WTC11 (cell line): ENCODE results near the gene LSM7. TPM values are rescaled to one million over a fixed set of nuclear protein-coding genes. Genes with fewer than 3 reads are reported as not detected.

Experiments
- ATAC-seq: fragments of 200-7000 bp; cut with Tn5 transposase; 2 replicates; pipeline ENCODE4 v1.10.0; 2021; ENCODE audit warnings: mild to moderate bottlenecking, moderate library complexity
- CTCF ChIA-PET: fragments of 300-600 bp; sonication (Branson Sonifier 250); formaldehyde crosslinking; loops from one replicate; lab custom pipeline; 2021; ENCODE audit warnings: antibody characterized with exemption; lab: Charles Lee
- POLR2A ChIA-PET: fragments of 350-600 bp; sonication (Branson Sonifier 250); formaldehyde crosslinking; loops from one replicate; lab custom pipeline; 2021; ENCODE audit warnings: antibody characterized with exemption; lab: Charles Lee
- DNase-seq: peaks from one replicate; pipeline ENCODE4 v3.0.0; 2021; ENCODE audit warnings: low spot score
- H3K27ac Mint-ChIP-seq: 2 replicates; pipeline ENCODE4 v1.8.0; 2021; ENCODE audit warnings: mixed read lengths
- H3K27me3 Mint-ChIP-seq: 2 replicates; pipeline ENCODE4 v1.8.0; 2021; ENCODE audit warnings: low read depth, mild to moderate bottlenecking, moderate library complexity, mixed read lengths
- H3K36me3 Mint-ChIP-seq: 2 replicates; pipeline ENCODE4 v1.8.0; 2021; ENCODE audit warnings: mixed read lengths
- H3K4me1 Mint-ChIP-seq: 2 replicates; pipeline ENCODE4 v1.8.0; 2022; ENCODE audit warnings: mixed read lengths
- H3K4me3 Mint-ChIP-seq: 2 replicates; pipeline ENCODE4 v1.8.0; 2021; ENCODE audit warnings: mild to moderate bottlenecking, moderate library complexity, mixed read lengths
- H3K9me3 Mint-ChIP-seq: 2 replicates; pipeline ENCODE4 v1.8.0; 2021; ENCODE audit warnings: mixed read lengths
- ELF4 ChIP-seq: sonication (generic); formaldehyde crosslinking; IDR thresholded peaks from 2 replicates; pipeline ENCODE4 v1.8.1; 2022; ENCODE audit warnings: low read depth, mild to moderate bottlenecking, moderate library complexity, missing genetic modification reagents
- ETV6 ChIP-seq: sonication (generic); formaldehyde crosslinking; IDR thresholded peaks from 2 replicates; pipeline ENCODE4 v1.8.1; 2022; ENCODE audit warnings: mild to moderate bottlenecking, missing genetic modification reagents
- FOXK1 ChIP-seq: sonication (generic); formaldehyde crosslinking; IDR thresholded peaks from 2 replicates; pipeline ENCODE4 v1.8.0; 2022; ENCODE audit warnings: mild to moderate bottlenecking, moderate library complexity, missing genetic modification reagents
- HMGA2 ChIP-seq: fragments of 250-450 bp; sonication (Bioruptor Pico); IDR thresholded peaks from 2 replicates; pipeline ENCODE4 v1.4.0; 2021; ENCODE audit warnings: mild to moderate bottlenecking, moderate library complexity
- JAZF1 ChIP-seq: fragments of 250-450 bp; sonication (Bioruptor Pico); IDR thresholded peaks from 2 replicates; pipeline ENCODE4 v1.9.0; 2021; ENCODE audit warnings: moderate library complexity, mild to moderate bottlenecking, inconsistent platforms
- KAT7 ChIP-seq: sonication (generic); formaldehyde crosslinking; IDR thresholded peaks from 2 replicates; pipeline ENCODE4 v1.8.1; 2023; ENCODE audit warnings: missing genetic modification reagents, mild to moderate bottlenecking, borderline replicate concordance
- MXD4 ChIP-seq: fragments of 250-450 bp; sonication (Bioruptor Pico); IDR thresholded peaks from 2 replicates; pipeline ENCODE4 v1.8.0; 2021; ENCODE audit warnings: mild to moderate bottlenecking, moderate library complexity, borderline replicate concordance
- MYBL2 ChIP-seq: sonication (generic); formaldehyde crosslinking; IDR thresholded peaks from 2 replicates; pipeline ENCODE4 v1.8.1; 2023; ENCODE audit warnings: mild to moderate bottlenecking, moderate library complexity, missing genetic modification reagents
- NFYB ChIP-seq: sonication (generic); formaldehyde crosslinking; conservative IDR thresholded peaks from 2 replicates; pipeline ENCODE4 v1.8.0; 2022; ENCODE audit warnings: low read depth, missing genetic modification reagents
- NR1H2 ChIP-seq: sonication (generic); formaldehyde crosslinking; IDR thresholded peaks from 2 replicates; pipeline ENCODE4 v1.9.0; 2021; ENCODE audit warnings: mild to moderate bottlenecking, moderate library complexity, missing genetic modification reagents
- NR2C2 ChIP-seq: sonication (generic); formaldehyde crosslinking; IDR thresholded peaks from 2 replicates; pipeline ENCODE4 v1.8.0; 2022; ENCODE audit warnings: mild to moderate bottlenecking, missing genetic modification reagents
- PRDM15 ChIP-seq: sonication (generic); formaldehyde crosslinking; IDR thresholded peaks from 2 replicates; pipeline ENCODE4 v1.8.0; 2022; ENCODE audit warnings: missing genetic modification reagents
- SMAD3 ChIP-seq: sonication (generic); formaldehyde crosslinking; IDR thresholded peaks from 2 replicates; pipeline ENCODE4 v1.8.0; 2022; ENCODE audit warnings: missing genetic modification reagents, mild to moderate bottlenecking, borderline replicate concordance
- USF2 ChIP-seq: sonication (generic); formaldehyde crosslinking; IDR thresholded peaks from 2 replicates; pipeline ENCODE4 v1.8.1; 2023; ENCODE audit warnings: mild to moderate bottlenecking, missing genetic modification reagents, moderate library complexity
- ZNF138 ChIP-seq: sonication (generic); formaldehyde crosslinking; conservative IDR thresholded peaks from 2 replicates; pipeline ENCODE4 v1.8.1; 2022; ENCODE audit warnings: mild to moderate bottlenecking, moderate library complexity, missing genetic modification reagents
- ZNF219 ChIP-seq: sonication (generic); formaldehyde crosslinking; IDR thresholded peaks from 2 replicates; pipeline ENCODE4 v1.8.0; 2023; ENCODE audit warnings: missing genetic modification reagents, mild to moderate bottlenecking, borderline replicate concordance
- ZNF671 ChIP-seq: fragments of 250-450 bp; sonication (Bioruptor Pico); IDR thresholded peaks from 2 replicates; pipeline ENCODE4 v1.8.0; 2021; ENCODE audit warnings: mild to moderate bottlenecking
- total RNA-seq: library from RNA; stranded (reverse); gene quantifications from 3 replicates; pipeline ENCODE4 v1.2.3, GENCODE V29; 2021
- TF ChIP-seq, protein P1 (sequence below): fragments of 250-450 bp; sonication (Bioruptor Pico); IDR thresholded peaks from 2 replicates; pipeline ENCODE4 v1.9.0; 2021; ENCODE audit warnings: mild to moderate bottlenecking
- TF ChIP-seq, protein P2 (sequence below): sonication (generic); formaldehyde crosslinking; IDR thresholded peaks from 2 replicates; pipeline ENCODE4 v1.8.1; 2022; ENCODE audit warnings: missing genetic modification reagents, borderline replicate concordance
- TF ChIP-seq, protein P3 (sequence below): sonication (generic); formaldehyde crosslinking; IDR thresholded peaks from 2 replicates; pipeline ENCODE4 v1.8.0; 2022; ENCODE audit warnings: mild to moderate bottlenecking, missing genetic modification reagents

The LSM7 gene
- total RNA-seq, 1 experiment from 2014 or later = 245 TPM

- no peak overlapping the region for H3K27ac Mint-ChIP-seq
- ATAC-seq = no peak
- ChIA-PET POLR2A (interaction anchor here (0.6 kb wide), 1 partner anchor 48 kb away, joined by 3 read pairs; no protein-coding TSS in a partner anchor), CTCF (interaction anchor here (1.3 kb wide), 1 partner anchor 121 kb away, joined by 3 read pairs; no protein-coding TSS in a partner anchor)
- peaks cover 4% of the 10 kb centered on the region for H3K27me3 Mint-ChIP-seq
- peaks cover 12% of the 10 kb centered on the region for H3K36me3 Mint-ChIP-seq
- peaks cover 5% of the 10 kb centered on the region for H3K9me3 Mint-ChIP-seq
- H3K4me1 Mint-ChIP-seq = no peaks in the 10 kb centered on the region
- H3K4me3 Mint-ChIP-seq = no peak overlapping the region
- TF ChIP-seq, protein P1, sequence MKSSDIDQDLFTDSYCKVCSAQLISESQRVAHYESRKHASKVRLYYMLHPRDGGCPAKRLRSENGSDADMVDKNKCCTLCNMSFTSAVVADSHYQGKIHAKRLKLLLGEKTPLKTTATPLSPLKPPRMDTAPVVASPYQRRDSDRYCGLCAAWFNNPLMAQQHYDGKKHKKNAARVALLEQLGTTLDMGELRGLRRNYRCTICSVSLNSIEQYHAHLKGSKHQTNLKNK (CRISPR knock-in tag) = no peak
- TF ChIP-seq NFYB (no peak), PRDM15 (CRISPR knock-in tag) (peak; percentile 27; the same call in 1 of the 2 replicates)
- DNase-seq = no peak
These were observed 8.3 kb downstream of the LSM7 start for GRCh38 chr19:2320049-2320448.

- H3K36me3 Mint-ChIP-seq = peaks cover 13% of the 10 kb centered on the region
- no peak overlapping the region for H3K27ac Mint-ChIP-seq
- peaks cover 9% of the 10 kb centered on the region for H3K9me3 Mint-ChIP-seq
- TF ChIP-seq SMAD3 (CRISPR knock-in tag) (no peak), FOXK1 (no peak), ZNF671 (CRISPR knock-in tag) (no peak), MYBL2 (CRISPR knock-in tag) (no peak)
- CTCF ChIA-PET = interaction anchor here (1.3 kb wide), 2 partner anchors 32 to 120 kb away, joined by 3 read pairs; no protein-coding TSS in a partner anchor
- DNase-seq = no peak
- peaks cover 7% of the 10 kb centered on the region for H3K27me3 Mint-ChIP-seq
- no peak overlapping the region for H3K4me3 Mint-ChIP-seq
- H3K4me1 Mint-ChIP-seq = no peaks in the 10 kb centered on the region
- POLR2A ChIA-PET = no interaction called here
- ATAC-seq = no peak
These were observed 8.8 kb downstream of the LSM7 start for GRCh38 chr19:2319551-2319950.

DNA sequence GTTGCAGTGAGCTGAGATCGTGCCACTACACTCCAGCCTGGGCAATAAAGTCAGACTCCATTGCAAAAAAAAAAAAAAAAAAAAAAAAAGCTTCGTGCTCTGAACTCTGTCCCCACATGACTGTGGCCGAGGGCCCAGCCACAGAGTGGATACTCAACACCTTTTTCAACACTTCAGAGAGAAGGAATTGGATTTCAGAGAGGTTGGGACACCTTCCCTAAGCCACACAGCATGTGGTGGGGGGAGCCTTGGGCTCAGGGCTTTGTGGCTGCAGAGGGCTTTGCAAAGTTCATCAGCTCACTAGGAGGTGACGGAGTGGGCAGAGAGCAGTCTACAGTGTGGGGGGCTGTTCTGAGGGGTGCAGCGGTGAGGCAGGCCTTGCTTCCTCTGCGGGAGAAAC is 9.5 kb downstream of the LSM7 start:
- no peak for ATAC-seq
- ChIA-PET CTCF (interaction anchor here (0.7 to 1.3 kb wide), 6 partner anchors 9 to 1478 kb away, joined by 3 to 4 read pairs (median 4); no protein-coding TSS in a partner anchor), POLR2A (no interaction called here)
- Mint-ChIP-seq H3K27me3 (peaks cover 9% of the 10 kb centered on the region), H3K4me3 (no peak overlapping the region), H3K36me3 (peaks cover 8% of the 10 kb centered on the region), H3K27ac (no peak overlapping the region), H3K4me1 (no peaks in the 10 kb centered on the region), H3K9me3 (peaks cover 9% of the 10 kb centered on the region)
- TF ChIP-seq JAZF1 (CRISPR knock-in tag) (no peak), MXD4 (CRISPR knock-in tag) (no peak), NR2C2 (no peak), MYBL2 (CRISPR knock-in tag) (no peak), ZNF219 (no peak), HMGA2 (no peak), NR1H2 (CRISPR knock-in tag) (no peak), ETV6 (CRISPR knock-in tag) (no peak), USF2 (CRISPR knock-in tag) (no peak), KAT7 (CRISPR knock-in tag) (no peak), ZNF138 (CRISPR knock-in tag) (no peak), ELF4 (CRISPR knock-in tag) (no peak)
- TF ChIP-seq, protein P2, sequence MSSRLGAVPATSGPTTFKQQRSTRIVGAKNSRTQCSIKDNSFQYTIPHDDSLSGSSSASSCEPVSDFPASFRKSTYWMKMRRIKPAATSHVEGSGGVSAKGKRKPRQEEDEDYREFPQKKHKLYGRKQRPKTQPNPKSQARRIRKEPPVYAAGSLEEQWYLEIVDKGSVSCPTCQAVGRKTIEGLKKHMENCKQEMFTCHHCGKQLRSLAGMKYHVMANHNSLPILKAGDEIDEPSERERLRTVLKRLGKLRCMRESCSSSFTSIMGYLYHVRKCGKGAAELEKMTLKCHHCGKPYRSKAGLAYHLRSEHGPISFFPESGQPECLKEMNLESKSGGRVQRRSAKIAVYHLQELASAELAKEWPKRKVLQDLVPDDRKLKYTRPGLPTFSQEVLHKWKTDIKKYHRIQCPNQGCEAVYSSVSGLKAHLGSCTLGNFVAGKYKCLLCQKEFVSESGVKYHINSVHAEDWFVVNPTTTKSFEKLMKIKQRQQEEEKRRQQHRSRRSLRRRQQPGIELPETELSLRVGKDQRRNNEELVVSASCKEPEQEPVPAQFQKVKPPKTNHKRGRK (CRISPR knock-in tag) = no peak
- TF ChIP-seq, protein P3, sequence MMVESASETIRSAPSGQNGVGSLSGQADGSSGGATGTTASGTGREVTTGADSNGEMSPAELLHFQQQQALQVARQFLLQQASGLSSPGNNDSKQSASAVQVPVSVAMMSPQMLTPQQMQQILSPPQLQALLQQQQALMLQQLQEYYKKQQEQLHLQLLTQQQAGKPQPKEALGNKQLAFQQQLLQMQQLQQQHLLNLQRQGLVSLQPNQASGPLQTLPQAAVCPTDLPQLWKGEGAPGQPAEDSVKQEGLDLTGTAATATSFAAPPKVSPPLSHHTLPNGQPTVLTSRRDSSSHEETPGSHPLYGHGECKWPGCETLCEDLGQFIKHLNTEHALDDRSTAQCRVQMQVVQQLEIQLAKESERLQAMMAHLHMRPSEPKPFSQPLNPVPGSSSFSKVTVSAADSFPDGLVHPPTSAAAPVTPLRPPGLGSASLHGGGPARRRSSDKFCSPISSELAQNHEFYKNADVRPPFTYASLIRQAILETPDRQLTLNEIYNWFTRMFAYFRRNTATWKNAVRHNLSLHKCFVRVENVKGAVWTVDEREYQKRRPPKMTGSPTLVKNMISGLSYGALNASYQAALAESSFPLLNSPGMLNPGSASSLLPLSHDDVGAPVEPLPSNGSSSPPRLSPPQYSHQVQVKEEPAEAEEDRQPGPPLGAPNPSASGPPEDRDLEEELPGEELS (CRISPR knock-in tag) = no peak
- TF ChIP-seq, protein P1 (CRISPR knock-in tag) = no peak
- DNase-seq = no peak
